HG02840 (cell line): Measurements from ENCODE around the gene LSR.
"Not testable (repeated sequence)": the region's sequence is repeated elsewhere in the genome, so short reads cannot be mapped to it uniquely, and the experiment has no call there.

ENCODE experiments used
- ATAC-seq: cut with Tn5 transposase; IDR thresholded peaks from one replicate; pipeline ENCODE4 v1.9.1; 2021; ENCODE audit warnings: mild to moderate bottlenecking, moderate library complexity, moderate number of reproducible peaks; ENCODE audit not compliant: unreplicated experiment, low FRiP score

LSR gene

DNA sequence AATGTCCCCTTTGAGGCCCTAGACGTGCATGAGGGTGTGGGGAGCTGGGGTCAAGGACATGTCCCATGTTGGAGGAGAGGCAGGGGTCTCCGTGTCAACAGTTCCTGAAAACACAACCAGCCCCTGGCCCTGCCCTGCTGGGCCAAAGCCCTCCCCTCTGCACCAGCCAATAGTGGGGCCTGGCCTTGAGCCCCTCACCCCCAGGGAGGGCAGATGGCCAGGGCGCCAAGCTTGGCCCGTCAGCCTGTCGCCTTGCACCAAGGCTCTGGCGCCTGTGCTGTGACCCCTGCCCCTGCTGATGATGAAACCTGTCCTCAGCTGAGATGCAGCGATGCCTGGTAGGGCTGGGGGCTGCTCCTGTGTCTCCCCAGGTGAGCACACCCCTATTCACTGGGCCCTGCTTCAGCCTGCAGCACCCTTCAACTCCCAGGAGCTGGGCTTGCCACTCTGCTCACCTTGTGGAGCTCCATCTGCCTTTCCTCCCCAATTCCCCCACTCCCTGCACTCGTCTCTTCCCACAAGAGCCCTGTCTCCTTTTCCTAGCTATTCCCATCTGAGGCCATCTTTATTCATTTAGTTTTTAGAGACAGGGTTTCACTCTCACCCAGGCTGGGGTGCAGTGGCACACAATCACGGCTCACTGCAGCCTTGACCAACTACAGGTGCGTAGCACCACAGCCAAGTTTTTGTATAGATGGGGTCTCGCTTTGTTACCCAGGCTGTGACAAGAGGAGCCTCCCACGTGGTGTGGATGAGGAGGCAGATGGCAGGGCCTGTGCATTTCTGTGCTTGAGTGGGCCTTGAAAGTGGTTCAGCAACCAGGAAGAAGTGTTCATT, 31.4 kb downstream of the LSR start:
- no peak for ATAC-seq

DNA sequence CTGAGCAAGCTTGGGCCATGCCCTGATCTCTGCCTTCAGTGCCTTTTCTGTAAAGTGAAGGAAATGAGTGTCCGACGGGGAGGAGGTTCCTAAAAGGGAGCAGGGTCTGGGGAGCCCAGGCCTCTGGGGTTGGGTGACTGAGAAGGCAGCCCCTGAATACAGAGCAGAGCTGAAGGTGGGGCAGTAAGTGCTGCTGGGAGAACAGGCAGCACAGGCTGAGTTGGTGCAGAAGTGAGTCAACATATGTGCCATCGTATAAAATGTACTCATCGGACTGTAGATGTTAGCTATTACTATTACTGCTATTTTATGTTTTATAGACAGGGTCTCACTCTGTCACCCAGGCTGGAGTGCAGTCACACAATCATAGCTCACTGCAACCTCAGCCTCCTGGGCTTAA, 32.5 kb downstream of the LSR start:
- no peak for ATAC-seq

DNA sequence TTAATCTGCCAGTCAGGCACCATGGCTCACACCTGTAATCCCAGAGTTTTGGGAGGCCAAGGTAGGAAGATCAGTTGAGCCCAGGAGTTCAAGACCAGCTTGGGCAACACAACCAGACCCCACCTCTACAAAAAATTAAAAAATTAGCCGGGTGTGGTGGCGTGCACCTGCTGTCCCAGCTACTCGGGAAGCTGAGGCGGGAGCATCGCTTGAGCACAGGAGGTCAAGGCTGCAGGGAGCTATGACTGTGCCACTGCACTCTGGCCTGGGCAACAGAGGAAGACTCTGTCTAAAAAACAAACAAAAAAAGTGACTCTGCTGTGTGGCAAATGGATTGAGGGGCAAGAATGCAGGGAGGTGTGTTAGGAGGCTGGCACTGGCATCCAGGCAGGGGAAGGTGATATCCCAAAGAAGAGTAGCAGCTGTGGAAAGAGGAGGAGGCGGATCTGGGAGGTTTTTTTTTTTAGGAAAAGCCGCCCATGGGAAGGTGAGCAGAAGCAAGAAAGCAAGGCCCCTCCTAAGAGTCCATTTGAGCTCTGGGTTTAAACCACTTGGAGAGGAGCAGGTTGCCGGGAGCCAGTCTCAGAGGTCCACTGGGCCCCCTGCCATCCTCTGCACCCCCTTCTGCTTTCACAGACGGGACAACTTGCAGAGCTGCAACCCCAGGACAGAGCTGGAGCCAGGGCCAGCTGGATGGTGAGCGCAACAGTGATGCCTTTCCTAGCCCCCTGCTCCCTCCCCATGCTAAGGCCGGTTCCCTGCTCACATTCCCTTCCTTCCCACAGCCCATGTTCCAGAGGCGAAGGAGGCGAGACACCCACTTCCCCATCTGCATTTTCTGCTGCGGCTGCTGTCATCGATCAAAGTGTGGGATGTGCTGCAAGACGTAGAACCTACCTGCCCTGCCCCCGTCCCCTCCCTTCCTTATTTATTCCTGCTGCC, 35.6 kb downstream of the LSR start:
- no peak for ATAC-seq

DNA sequence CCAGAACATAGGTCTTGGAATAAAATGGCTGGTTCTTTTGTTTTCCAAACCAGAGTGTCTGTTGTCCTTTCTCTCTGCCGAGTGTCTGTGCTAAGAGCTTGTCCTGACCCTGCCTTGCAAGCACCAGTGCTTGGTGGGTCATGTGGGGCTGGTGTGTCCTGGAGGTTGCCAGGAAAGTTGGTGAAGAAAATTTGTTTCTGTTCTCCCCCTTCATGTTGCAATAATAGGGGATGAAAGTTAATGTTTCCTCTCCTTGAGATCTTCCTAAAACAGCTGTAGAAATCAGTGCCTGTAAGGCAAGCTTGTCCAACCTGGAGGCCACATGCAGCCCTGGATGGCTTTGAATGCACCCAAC, 36.3 kb downstream of the LSR start:
- no peak for ATAC-seq

DNA sequence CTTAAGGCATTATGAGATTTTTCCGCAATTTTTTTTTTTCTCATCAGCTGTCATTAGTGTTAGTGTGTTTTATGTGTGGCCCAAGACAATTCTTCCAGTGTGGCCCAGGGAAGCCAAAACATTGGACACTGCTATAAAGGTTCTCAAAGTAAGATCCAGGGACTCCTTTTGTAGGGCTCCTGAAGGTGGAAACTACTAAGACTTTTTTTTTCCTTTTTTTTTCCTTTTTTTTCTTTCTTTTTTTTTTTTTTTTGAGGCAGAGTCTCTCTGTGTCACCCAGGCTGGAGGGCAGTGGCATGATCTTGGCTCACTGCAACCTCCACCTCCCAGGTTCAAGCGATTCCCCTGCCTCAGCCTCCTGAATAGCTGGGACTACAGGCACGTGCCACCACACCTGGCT, 36.7 kb downstream of the LSR start:
- ATAC-seq: not testable (repeated sequence)

DNA sequence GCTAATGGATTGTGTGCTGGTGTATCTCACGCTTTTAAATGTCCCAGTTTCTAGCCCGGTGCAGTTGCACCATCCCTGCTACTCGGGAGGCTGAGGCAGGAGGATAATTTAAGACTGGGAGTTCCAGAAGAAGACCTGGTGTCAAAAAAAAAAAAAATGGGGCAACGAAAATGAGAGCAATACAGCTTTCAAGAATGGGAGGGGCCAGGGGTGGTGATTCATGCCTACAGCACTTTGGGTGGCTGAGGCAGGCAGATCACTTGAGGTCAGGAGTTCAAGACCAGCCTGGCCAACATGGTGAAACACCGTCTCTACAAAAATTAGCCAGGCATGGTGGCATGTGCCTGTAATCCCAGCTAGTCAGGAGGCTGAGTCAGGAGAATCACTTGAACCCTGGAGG, 37.3 kb downstream of the LSR start:
- not testable (repeated sequence) for ATAC-seq

DNA sequence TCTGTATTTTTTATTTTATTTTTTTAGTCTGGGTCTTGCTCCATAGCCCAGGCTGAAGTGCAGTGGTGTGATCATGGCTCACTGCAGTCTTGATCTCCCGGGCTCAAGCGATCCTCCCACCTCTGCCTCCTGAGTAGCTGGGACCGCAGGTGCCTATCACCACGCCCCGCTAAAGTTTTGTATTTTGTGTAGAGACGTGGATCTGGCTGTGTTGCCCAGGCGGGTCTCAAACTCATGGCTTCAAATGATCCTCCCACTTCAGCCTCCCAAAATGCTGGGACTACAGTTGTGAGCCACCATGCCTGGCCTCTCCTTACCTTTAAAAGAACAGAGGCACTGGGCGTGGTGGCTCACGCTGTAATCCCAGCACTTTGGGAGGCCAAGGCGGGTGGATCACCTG, 38.9 kb downstream of the LSR start:
- ATAC-seq: no peak

DNA sequence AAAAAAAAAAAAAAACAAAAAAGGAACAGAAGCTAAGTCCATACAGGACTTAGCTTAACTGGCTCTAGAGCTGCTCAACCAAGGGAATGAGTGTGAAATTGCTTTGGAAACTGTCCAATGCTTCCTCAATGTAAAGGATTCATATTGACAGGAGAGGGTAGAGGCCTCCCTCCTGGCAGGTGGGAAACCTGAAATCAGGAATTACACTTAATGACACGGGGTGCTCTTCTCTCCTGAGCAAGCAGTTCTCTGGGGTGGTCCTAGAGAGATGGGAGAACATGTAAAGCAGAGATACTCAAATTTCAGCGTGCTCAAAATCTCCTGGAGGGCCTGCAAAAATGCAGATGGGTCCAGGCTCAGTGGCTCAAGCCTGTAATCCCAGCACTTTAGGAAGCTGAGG, 39.5 kb downstream of the LSR start:
- ATAC-seq: no peak

DNA sequence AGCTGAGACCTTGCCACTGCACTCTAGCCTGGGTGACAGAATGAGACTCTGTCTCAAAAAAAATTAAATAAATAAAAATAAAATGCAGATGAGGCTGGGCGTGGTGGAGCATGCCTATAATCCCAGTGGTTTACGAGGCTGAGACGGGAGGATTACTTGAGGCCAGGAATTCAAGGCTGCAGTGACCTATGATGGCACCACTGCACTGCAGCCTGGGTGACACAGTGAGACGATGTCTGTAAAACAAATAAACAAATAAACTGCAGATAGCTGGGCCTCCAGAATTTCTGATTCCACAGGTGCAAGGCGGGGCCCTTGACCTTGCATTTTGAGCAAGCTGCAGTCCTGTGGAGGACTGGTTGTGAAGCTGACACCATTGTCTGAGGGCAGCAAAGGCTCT, 40.1 kb downstream of the LSR start:
- no peak for ATAC-seq

DNA sequence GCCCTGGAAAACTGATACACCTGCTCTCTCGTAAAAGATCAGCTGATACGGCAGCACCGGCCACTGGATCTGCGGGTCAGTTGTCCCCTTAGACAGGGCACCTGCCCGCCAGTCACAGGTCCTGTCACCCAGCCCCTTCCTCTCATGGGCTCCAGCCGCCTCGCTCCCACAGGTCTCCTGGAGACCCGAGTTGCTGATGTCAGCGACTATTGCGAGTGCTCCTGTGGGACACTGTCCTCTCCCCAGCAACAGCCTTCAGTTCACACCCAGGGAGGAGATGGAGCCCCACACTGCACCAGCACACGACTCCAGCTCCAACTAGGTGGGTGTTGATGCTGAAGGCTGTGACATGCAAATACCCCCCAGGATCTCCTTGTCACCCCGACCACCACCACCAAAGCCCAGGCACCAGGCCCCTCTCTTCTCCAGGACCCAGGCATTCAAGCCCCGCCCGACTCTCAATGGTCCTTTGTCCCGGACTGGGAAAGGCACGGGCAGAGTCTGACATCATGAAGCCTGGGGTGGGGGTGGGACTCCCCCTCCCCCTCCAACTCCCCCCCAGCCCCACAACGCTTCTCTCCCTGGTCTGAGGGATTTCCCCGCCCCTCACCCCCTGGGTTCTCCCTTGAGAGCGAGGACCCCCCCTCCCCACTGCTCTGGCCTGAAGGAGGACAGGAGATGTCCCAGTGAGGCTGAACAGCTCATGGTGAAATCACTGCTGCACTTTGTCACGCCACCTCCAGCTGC, 41.8 kb downstream of the LSR start:
- no peak for ATAC-seq

DNA sequence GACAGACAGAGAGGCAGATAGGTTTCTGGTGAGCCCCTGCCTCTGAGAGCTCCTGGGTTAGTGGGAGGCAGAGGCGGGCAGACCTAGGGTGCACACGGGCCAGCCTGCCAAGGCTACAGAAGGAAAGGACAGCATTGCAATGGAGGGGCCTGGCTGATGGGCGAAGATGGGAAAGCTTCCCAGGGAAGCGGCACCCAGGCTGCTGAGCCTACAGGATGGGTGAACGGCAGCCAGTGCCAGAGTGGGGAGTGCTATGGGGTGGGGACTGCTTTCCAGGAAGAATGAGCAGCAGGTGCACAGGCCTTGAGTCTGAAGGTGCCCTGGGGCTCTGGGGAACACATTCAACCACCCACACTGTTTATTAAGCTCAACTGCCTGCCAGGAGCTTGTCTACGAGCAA, 42.5 kb downstream of the LSR start:
- no peak for ATAC-seq

DNA sequence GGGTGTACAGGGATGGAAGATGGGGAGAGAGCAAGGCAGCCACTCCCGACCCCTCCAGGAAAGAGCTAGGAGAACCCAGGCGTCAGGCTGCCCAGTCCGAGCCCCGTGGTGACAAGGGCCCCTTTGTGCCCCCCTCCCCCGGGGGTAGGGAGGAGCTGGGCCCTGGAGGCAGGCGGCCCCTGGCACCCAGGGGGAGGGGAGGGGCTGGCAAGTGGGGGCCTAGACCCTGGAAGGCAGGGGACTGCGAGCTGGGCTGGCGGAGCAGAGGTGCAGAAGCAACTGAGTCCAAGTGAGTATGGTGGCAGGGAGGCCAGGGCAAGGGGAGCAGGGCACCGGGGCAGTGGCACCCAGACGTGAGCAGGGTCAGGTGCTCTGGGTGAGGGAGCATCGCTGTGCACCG, 43.1 kb downstream of the LSR start, which contains the start of gene MAG:
Gene MAG, plus strand, starts transcription at position 246 of the 400 bp plus-strand sequence. CDS start 3,248 bp downstream, outside the sequence.
- no peak for ATAC-seq

DNA sequence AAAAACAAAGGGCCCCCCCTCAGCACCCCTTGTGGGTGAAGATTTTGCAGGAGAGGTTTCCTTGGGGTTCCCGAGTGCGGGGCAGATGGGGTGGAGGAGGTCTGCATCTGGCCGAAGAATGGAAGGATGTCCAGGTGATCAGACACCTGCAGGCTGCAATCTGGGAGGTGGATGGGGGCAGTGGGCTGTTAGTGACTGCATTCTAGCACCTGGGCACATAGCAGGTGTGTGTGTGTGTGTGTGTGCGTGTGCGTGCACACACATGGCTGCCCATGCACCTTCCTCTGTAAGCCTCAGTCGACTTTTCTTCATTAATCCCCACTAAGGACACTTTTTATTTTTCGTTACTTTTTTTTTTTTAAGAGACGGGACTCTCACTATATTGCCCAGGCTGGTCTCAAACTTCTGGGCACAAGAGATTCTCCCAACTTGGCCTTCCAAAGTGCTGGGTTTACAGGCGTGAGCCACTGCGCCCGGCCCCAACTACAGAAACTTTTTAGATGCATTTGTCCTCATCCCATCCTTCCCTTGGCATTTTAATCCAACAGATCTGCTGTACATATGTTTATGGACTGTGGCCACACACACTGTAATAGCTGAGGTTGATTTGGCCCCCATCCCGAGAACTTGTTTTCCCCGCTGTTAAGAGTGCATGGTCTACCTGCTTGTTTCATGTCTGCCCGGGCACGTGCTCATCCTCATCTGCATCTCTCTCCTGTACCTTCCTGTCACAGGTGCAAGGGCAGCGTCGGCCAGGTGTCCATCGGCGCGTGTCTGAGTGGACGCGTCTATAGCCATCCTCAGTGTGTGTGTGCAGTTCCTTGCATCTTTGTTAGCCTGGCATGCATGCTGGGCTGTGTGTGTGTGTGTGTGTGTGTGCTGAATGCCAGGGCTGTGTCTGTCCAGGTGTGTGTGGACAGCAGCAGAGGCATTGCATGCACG, 43.9 kb downstream of the LSR start:
- ATAC-seq: no peak

DNA sequence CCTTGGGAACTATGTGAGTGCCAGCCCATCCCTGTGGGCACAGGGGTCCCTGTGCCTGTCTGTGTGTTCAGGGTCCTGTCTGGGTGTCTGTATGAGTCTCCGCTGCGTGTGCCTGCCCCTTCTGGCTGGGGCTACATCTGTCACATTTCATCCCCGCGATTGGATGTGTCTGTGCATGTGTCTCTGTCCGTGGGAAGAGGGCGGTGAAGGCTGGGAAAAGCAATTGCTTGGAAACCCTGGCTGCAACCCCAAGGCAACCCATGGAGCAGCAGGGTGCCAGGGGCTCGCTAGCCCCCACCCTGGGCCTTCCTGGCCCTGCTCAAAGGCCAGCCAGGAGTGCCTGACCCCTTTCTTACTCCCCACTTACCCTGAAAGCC, 44.5 kb downstream of the LSR start:
- ATAC-seq: no peak

DNA sequence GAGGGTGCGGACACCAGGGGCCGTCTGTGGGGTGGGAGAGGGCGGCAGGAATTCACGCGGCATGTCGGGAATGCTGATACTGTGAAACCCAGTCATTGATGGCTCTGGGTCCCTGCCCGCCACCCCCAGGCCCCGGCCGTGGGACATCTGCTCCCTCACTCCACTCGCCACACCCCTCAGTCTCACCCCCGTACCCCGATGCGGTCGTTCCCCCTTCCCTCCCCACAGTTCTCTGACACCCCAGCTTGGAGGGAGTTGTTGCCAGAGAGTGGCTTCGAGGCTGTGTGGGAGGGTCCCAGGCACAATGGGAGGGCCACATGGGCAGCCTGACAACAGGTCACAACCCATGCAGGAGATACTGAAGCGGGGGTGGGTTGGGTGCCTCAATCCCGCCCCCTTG, 45.0 kb downstream of the LSR start:
- ATAC-seq: no peak

DNA sequence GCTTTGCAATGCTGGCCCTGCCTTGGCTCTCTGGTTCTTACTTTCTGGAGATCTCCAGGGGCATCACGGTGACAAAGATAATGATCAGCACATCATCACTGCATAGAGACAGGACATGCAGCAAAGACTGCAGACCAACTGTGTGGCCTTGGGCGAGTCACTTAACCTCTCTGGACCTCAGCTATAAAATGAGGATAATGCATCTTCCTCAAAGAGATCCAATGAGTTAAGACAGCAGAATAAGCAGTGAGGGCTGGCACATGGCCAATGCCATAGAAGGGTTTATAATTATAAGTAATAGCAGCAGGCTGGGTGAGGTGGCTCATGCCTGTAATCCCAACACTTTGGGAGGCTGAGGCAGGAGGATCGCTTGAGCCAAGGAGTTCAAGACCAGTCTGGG, 45.5 kb downstream of the LSR start:
- no peak for ATAC-seq

DNA sequence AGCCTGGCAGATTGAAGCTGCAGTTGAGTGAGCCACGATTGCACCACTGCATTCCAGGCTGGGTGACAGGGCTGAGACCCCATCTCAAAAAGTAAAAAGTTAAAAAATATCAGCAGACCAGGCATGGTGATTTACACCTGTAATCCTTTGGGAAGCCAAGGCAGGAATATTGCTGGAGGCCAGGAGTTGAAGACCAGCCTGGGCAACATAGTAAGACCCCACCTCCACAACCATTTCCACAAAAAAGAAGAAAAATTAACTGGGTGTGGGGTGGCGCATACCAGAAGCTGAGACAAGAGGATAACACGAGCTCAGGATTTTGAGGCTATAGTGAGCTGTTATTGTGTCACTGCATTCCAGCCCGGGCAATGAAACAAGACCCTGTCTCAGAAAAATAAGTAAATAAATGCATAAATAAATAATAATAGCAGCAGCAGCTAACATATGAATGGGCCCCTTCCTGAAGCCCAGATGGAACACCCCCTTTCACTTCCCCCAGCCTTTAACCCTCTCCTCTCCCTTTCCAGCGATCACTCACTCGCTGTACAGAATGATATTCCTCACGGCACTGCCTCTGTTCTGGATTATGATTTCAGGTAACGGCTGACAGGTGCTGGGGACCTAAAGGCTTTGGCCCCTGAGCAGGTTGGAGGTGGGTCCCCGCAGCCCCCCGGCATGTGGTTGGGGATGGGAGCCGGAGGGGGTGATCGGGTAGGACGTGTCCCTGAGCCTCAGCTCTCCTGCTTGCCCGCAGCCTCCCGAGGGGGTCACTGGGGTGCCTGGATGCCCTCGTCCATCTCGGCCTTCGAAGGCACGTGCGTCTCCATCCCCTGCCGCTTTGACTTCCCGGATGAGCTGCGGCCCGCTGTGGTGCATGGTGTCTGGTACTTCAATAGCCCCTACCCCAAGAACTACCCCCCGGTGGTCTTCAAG, 46.3 kb downstream of the LSR start:
- ATAC-seq: no peak

DNA sequence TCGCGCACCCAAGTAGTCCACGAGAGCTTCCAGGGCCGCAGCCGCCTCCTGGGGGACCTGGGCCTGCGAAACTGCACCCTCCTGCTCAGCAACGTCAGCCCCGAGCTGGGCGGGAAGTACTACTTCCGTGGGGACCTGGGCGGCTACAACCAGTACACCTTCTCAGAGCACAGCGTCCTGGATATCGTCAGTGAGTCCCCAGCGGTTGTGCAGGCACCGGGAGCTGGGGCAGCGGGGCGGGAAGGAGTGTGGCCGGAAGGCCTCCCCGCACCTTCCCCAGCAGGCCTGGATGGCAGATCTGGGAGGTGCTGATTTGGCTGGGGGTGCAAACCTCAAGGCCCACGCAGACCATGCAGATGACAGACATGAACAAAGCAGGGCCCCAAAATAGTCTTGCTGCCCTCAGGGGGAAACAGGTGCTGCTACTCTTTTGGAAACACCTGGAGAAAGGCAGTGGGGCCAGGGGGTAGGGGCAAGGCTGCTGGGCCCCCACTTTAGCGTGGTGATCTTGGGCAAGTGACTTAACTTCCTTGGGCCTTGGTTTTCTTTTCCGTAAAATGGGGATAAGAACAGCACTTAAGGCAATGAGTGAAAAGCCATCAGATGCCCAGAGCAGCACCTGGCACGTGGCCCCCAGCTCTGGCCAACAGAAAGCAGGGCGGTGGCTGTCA, 47.1 kb downstream of the LSR start:
- ATAC-seq: no peak
